Tibial nerve (tissue), 4 donors: Measurements from ENCODE around the gene TMEM123. TPM values are rescaled to one million over a fixed set of nuclear protein-coding genes. Genes with fewer than 3 reads are reported as not detected.

Source experiments
- DNase-seq, 2 donors: peaks; one replicate each; pipeline ENCODE4 v3.0.0-alpha.2; 2019; ENCODE audit warnings: low spot score in 2 of 2
- H3K27ac ChIP-seq, 4 donors: fragments of 200-600 bp; sonication (generic) in 3 of 4; one replicate each; pipeline ENCODE4 v1.5.1; 2017 to 2019; ENCODE audit warnings: mild to moderate bottlenecking in 1 of 4
- H3K27me3 ChIP-seq, 2 donors: fragments of 200-600 bp; sonication (generic) in 1 of 2; one replicate each; pipeline versions ENCODE4 v1.5.1 to v1.6.0; 2017 to 2019
- H3K36me3 ChIP-seq, 3 donors: fragments of 200-600 bp; sonication (generic); one replicate each; pipeline ENCODE4 v1.5.1; 2018 to 2019
- H3K4me1 ChIP-seq, 4 donors: fragments of 200-600 bp; sonication (generic) in 3 of 4; one replicate each; pipeline ENCODE4 v1.5.1; 2017 to 2019
- H3K4me3 ChIP-seq, 4 donors: fragments of 200-600 bp; sonication (generic) in 3 of 4; one replicate each; pipeline ENCODE4 v1.5.1; 2017 to 2019; ENCODE audit warnings: mild to moderate bottlenecking in 1 of 4, moderate library complexity in 1 of 4
- H3K9me3 ChIP-seq, 4 donors: fragments of 200-600 bp; sonication (generic) in 3 of 4; one replicate each; pipeline ENCODE4 v1.5.1; 2017 to 2019
- EP300 ChIP-seq, 2 donors: sonication (generic); formaldehyde crosslinking; IDR thresholded peaks; one replicate each; pipeline ENCODE4 v1.6.1; 2017; ENCODE audit warnings: antibody characterized with exemption in 2 of 2, mild to moderate bottlenecking in 1 of 2
- POLR2A ChIP-seq, 2 donors: fragments of 450-650 bp; IDR thresholded peaks; one replicate each; pipeline ENCODE4 v1.6.1; 2017; ENCODE audit warnings: antibody characterized with exemption in 2 of 2, mild to moderate bottlenecking in 2 of 2, moderate library complexity in 2 of 2
- WGBS, 2 donors: methylation state at CpG; one replicate each; pipeline ENCODE4 v1.1.5; 2018; 5-methylcytosine and 5-hydroxymethylcytosine counted together
- total RNA-seq, 4 donors: library from RNA; depleted of rRNA; stranded (reverse); fragments of >200 nt; gene quantifications; one replicate each; pipeline ENCODE4 v1.1.0, GENCODE V29; 2016
- TF ChIP-seq, protein P1 (sequence below), 5 experiments: fragments of 200-600 bp in 3 of 5; fragments of 450-650 bp in 2 of 5; sonication (generic) in 3 of 5; IDR thresholded peaks; one replicate each; pipeline ENCODE4 v1.5.1; 2016 to 2019; ENCODE audit warnings: antibody characterized with exemption in 5 of 5, mild to moderate bottlenecking in 3 of 5, moderate library complexity in 2 of 5

The TMEM123 gene
- total RNA-seq, 4 donors from 2014 or later: 145 to 196 (median 181) TPM

DNA sequence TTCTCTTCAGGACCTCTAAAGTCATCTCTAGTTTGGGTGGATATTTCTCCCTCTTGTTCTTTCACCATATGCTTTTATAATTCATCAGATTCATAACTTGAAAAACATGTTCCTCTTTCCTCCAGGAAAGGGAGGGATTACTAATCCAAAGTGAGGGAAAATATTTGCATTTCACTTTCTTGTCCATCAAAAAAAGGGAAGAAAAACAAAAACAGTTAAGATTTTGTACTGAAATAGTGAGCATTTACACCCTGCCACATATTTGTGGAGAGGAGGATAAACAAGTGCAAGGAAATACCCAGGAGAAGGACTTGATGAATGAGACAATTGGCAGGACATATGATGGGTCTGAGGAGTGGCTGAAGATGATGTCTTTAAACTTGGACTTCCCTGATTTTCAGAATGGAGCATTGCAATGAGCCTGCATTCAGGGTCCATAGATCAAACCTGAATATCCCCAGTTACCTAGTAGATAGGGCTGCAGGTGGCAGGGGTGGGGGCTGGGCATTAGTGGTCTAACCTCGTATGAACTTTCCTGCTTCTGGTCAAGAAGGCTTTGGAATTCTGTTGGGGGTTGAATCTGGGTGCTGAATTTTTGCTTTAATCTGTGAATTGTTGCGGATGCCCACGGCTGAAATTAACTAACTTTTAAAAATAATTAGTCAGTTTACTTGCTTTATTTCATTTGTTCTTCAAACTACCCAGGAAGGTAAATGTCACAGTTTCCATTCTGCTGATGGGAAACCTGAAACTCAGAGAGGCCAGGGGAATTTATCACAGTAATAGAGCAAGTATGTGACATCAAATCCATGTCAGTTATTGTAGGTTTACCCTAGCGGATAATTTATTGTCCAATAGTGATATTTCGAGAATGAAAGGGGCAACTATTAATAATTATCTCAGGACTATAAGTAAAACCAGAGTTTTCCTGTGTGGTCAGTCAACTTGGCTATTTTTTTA, 36.9 kb upstream of the TMEM123 start:
- H3K36me3 ChIP-seq: no peaks in the 10 kb centered on the region
- H3K27ac ChIP-seq: no peak overlapping the region
- TF ChIP-seq EP300 (IDR thresholded peaks at IDR 0.05) (no peak), POLR2A (IDR thresholded peaks at IDR 0.05) (no peak)
- TF ChIP-seq, protein P1, sequence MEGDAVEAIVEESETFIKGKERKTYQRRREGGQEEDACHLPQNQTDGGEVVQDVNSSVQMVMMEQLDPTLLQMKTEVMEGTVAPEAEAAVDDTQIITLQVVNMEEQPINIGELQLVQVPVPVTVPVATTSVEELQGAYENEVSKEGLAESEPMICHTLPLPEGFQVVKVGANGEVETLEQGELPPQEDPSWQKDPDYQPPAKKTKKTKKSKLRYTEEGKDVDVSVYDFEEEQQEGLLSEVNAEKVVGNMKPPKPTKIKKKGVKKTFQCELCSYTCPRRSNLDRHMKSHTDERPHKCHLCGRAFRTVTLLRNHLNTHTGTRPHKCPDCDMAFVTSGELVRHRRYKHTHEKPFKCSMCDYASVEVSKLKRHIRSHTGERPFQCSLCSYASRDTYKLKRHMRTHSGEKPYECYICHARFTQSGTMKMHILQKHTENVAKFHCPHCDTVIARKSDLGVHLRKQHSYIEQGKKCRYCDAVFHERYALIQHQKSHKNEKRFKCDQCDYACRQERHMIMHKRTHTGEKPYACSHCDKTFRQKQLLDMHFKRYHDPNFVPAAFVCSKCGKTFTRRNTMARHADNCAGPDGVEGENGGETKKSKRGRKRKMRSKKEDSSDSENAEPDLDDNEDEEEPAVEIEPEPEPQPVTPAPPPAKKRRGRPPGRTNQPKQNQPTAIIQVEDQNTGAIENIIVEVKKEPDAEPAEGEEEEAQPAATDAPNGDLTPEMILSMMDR (IDR thresholded peaks at IDR 0.05): no peak
- no peaks in the 10 kb centered on the region for H3K9me3 ChIP-seq
- WGBS, 2 donors: 84 to 86% methylated on average over 5 of the region's 5 CpGs
- H3K27me3 ChIP-seq: no peaks in the 10 kb centered on the region
- no peak for DNase-seq
- no peak overlapping the region for H3K4me3 ChIP-seq
- H3K4me1 ChIP-seq: no peaks in the 10 kb centered on the region

DNA sequence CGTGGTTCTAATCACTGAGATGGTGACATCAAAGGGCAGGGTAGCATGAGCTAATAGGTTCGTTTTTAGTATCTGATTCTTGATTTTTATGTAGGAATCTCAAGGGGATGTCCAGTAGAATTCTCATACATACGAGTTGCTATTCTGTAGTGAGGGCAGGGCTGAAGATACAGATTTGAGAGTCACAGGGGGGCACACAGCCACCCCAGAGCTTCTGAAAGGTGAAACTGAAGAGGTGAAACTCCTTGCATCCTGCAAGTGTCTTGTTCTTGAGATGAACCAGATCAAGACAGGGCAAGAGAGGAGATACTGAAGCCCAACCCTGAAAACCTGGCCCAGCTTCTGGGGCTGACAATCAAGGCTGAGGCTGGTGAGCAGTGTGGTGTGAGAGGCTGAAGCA, 35.6 kb upstream of the TMEM123 start:
- DNase-seq: no peak
- 77 to 79% methylated on average over 3 of the region's 3 CpGs for WGBS, 2 donors
- Histone ChIP-seq H3K4me1 (no peaks in the 10 kb centered on the region), H3K27ac (no peak overlapping the region), H3K27me3 (no peaks in the 10 kb centered on the region), H3K4me3 (no peak overlapping the region), H3K9me3 (no peaks in the 10 kb centered on the region), H3K36me3 (no peaks in the 10 kb centered on the region)
- no peak for TF ChIP-seq EP300 (IDR thresholded peaks at IDR 0.05)
- no peak for TF ChIP-seq POLR2A (IDR thresholded peaks at IDR 0.05)
- TF ChIP-seq, protein P1 (IDR thresholded peaks at IDR 0.05): no peak

DNA sequence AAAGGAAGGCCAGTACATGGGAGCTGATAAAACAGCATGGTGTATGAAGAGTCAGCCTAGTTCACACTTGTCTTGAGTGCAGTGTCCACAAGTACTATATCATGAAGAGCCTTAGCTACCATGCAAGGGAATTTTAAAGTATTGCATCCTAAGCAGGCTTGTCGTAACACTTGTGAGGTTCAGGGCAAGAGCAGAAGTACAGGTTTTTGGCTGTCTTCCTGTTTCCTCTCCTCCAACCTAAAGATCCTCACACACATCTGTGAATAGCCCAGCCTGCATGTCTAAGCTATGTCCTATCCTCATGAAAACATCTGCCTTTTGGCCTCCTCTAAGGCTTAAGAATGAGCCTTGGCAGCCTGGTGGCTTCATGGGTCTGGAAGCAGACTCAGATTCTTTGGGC, 34.6 kb upstream of the TMEM123 start:
- Histone ChIP-seq H3K4me3 (no peak overlapping the region), H3K4me1 (no peaks in the 10 kb centered on the region), H3K9me3 (no peaks in the 10 kb centered on the region), H3K27ac (no peak overlapping the region), H3K36me3 (no peaks in the 10 kb centered on the region), H3K27me3 (no peaks in the 10 kb centered on the region)
- TF ChIP-seq, protein P1 (IDR thresholded peaks at IDR 0.05): no peak
- no peak for TF ChIP-seq POLR2A (IDR thresholded peaks at IDR 0.05)
- no peak for TF ChIP-seq EP300 (IDR thresholded peaks at IDR 0.05)
- no peak for DNase-seq
- WGBS, 2 donors: 92 to 93% methylated on average over 1 of the region's 1 CpG

DNA sequence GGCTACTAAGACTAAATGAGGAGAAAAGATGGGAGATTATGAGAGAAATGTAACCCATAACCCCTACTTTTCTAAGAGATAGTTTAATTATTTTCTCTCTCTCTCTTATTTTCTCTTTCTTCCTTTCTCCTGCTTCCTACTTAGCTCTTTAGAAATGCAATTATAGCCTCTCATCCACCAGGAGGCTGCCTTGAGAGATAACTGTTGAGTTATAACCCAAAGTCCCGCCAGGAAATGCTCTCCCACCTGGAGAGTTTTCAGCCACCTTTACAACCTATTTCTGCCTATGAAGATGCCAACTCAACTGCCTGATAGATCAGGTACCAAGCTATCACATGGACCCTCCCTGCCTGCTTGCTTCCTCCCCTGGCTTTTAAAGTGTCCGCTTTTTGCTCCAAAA, 34.0 kb upstream of the TMEM123 start:
- Histone ChIP-seq H3K4me3 (no peak overlapping the region), H3K36me3 (no peaks in the 10 kb centered on the region), H3K27ac (no peak overlapping the region), H3K9me3 (no peaks in the 10 kb centered on the region), H3K27me3 (no peaks in the 10 kb centered on the region), H3K4me1 (no peaks in the 10 kb centered on the region)
- 94 to 95% methylated on average over 2 of the region's 2 CpGs for WGBS, 2 donors
- TF ChIP-seq, protein P1 (IDR thresholded peaks at IDR 0.05): no peak
- TF ChIP-seq EP300 (IDR thresholded peaks at IDR 0.05) (no peak), POLR2A (IDR thresholded peaks at IDR 0.05) (no peak)
- DNase-seq: no peak

DNA sequence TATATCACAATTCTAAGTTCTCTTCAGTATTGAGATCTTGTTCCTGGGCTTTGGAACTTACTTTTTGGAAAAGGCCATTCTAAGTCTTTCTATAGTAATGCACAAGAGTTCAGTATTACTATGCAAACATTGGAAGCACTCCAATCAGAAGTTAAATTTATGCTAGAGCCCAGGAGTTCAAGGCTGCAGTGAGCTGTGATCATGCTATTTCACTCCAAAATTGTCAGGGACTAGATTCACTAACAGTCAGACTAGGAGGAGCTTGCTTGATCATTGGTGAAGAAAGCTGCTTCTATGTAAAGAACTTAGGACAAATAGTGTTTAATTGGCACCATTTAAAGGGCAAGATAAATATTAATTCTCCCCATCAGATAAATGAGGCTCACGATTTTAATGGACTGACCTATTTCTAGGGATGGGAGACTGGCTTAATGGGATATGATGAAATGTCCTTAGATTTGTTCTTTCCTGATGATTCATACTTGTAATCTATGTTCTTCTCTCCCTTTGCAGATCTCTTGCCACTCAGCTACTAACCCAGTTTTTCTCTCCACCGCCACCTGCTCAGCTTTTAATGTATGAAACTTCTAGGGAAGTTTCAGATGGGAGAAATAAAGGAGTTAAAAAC, 32.6 kb upstream of the TMEM123 start:
- DNase-seq: no peak
- 88 to 93% methylated on average over 2 of the region's 2 CpGs for WGBS, 2 donors
- H3K27me3 ChIP-seq: no peaks in the 10 kb centered on the region
- H3K27ac ChIP-seq: no peak overlapping the region
- TF ChIP-seq EP300 (IDR thresholded peaks at IDR 0.05): no peak
- TF ChIP-seq, protein P1 (IDR thresholded peaks at IDR 0.05): no peak
- TF ChIP-seq POLR2A (IDR thresholded peaks at IDR 0.05): no peak
- H3K9me3 ChIP-seq: no peaks in the 10 kb centered on the region
- no peaks in the 10 kb centered on the region for H3K36me3 ChIP-seq
- H3K4me3 ChIP-seq: no peak overlapping the region
- no peaks in the 10 kb centered on the region for H3K4me1 ChIP-seq
